NB4 (cell line): ENCODE data around the gene FSTL4.

Source experiments
- CTCF ChIP-seq: IDR thresholded peaks from one replicate; pipeline ENCODE4 v1.5.1; 2012; ENCODE audit warnings: low read depth, low read length
- POLR2A ChIP-seq: IDR thresholded peaks from 2 replicates; pipeline ENCODE4 v1.6.1; 2011; ENCODE audit warnings: mild to moderate bottlenecking; ENCODE audit not compliant: insufficient read length; ENCODE audit errors: extremely low read depth

GRCh38 chr5:133589286-133589685 lies 23.1 kb downstream of the FSTL4 start:
- TF ChIP-seq CTCF (no peak), POLR2A (no peak)
